ENCODE measurements around the gene HOXA3.

The HOXA3 gene

DNA sequence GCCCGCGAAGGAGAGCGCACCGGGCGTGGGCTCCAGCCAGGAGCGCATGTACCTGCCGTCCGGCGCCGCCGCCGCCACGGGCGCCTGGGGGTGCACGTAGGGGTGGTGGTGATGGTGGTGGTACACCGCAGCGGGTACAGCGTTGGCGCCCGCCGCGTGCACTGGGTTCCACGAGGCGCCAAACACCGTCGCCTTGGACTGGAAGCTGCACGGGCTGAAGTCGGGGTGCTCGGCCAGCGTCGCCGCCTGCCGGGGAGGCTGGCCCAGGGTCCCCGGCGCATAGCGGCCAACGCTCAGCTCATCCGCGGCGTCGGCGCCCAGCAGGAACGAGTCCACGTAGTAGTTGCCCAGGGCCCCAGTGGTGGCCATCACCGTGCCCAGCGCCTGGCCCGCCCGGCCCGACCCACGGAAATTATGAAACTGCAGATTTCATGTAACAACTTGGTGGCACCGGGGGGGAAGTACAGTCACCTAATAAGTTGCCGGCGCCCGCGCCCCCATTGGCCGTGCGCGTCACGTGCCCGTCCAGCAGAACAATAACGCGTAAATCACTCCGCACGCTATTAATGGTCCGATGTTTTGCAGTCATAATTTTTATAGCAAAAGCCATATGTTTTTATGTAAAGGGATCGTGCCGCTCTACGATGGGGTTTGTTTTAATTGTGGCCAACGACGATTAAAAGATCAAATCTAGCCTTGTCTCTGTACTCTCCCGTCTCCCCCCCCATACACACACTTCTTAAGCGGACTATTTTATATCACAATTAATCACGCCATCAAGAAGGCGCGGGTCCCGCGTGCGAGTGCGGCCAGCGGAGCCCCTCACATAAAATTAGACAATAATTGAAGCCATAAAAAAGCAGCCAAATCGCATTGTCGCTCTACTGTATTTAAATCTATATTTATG lies 13.0 kb upstream of the HOXA3 start, which contains the start of gene HOXA9:
Gene HOXA9 (minus strand): TSS at position 449 of the 907 bp plus-strand sequence. CDS start 80 bp downstream, at position 369.
- no peak for DNase-seq

DNA sequence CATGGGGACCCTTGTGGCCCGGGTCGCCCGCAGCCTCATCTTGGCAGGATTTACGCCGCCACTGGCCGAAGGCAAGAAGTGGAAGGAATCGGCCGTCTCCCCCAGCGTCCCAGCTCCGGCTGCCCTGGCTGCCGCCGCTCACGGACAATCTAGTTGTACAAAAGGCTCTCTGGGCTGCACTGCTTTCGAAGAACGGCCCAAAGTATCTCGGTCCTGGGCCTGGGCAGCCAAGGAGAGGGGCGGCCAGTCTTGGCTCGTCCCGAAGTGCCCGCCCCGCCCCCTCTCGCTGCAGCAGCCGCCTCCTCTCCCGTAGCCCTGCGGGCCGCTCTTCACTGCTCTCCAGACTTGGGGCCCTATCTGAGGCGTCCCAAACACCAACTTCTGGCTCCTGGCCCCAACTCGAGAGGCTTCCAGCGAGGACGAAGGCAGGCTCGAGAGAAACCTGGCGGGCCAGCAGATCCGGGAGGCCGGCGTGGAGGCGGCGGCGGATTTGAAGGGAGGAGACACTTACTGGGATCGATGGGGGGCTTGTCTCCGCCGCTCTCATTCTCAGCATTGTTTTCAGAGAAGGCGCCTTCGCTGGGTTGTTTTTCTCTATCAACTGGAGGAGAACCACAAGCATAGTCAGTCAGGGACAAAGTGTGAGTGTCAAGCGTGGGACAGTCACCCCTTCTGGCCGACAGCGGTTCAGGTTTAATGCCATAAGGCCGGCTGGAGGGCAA lies 12.1 kb upstream of the HOXA3 start:
- no peak for DNase-seq

DNA sequence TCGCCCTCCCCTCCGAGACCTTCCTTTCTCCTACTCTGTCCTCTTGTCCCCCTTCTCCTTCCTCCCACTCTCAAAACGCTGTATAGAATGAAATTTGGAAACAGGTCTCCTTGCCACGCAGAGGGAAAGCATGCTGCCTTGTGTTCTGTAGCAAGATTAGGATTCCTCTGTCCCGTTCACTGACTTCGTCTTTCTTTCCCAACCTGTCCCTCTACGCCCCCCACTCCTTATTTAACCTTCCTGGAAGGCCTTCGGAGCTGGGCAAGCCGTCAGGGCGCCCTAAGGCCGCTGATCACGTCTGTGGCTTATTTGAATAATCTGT lies 11.6 kb upstream of the HOXA3 start:
- no peak for DNase-seq

DNA sequence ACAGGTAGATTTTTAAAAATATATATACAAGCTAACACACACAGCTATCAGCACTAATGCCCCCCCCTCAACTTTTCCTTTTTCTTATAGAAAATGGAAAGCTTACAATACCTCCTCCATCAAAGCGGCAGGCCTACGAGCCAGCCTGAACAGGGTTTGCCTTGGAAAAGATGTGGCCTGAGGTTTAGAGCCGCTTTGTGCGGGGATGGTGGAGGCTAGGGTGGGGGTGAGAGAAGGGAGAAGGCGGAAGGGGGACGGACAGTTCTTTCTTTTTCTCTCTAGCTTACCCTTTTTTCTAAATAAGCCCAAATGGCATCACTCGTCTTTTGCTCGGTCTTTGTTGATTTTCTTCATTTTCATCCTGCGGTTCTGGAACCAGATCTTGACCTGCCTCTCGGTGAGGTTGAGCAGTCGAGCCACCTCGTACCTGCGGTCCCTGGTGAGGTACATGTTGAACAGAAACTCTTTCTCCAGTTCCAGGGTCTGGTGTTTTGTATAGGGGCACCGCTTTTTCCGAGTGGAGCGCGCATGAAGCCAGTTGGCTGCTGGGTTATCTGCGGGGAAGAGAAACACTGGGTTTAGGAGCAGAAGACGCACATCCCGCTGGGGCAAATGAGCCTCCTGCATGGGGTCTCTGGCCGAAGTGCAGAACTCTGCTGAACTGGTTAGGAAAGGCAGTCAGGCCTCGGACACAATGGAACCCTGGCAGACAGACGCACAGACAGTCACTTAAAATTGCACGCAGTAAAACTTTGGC lies 11.1 kb upstream of the HOXA3 start:
- no peak for DNase-seq

DNA sequence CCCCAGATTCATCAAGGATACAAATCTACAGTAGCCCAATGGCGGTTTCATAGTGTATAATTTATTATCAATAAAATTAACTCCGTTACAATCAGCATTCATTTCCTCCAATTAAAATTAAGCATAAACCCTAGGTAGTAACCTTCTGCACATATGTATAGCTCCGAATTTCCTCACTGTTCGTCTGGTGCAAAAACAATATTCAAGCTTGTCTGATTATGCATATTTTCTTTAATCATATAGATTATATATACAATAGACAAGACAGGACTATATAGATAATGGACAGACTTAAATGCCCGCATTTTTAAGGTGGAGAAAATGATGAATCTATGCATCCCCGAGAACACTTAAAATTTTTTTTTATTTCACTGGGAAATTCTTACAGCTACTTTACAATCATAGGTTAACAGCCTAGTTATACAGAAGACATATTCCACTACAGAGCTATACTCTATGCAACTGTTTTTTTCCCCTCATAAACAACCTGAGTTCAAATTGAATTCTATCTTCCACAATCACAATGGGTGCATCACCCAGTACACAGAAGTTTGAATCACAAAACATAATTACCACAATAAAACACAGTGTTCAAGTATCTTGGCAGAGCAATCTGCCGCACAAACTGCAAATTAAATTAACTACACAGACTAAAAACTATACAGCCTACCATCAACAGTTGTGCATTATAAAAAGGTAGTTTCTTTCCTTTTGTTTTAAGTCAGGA lies 10.3 kb upstream of the HOXA3 start:
- no peak for DNase-seq

DNA sequence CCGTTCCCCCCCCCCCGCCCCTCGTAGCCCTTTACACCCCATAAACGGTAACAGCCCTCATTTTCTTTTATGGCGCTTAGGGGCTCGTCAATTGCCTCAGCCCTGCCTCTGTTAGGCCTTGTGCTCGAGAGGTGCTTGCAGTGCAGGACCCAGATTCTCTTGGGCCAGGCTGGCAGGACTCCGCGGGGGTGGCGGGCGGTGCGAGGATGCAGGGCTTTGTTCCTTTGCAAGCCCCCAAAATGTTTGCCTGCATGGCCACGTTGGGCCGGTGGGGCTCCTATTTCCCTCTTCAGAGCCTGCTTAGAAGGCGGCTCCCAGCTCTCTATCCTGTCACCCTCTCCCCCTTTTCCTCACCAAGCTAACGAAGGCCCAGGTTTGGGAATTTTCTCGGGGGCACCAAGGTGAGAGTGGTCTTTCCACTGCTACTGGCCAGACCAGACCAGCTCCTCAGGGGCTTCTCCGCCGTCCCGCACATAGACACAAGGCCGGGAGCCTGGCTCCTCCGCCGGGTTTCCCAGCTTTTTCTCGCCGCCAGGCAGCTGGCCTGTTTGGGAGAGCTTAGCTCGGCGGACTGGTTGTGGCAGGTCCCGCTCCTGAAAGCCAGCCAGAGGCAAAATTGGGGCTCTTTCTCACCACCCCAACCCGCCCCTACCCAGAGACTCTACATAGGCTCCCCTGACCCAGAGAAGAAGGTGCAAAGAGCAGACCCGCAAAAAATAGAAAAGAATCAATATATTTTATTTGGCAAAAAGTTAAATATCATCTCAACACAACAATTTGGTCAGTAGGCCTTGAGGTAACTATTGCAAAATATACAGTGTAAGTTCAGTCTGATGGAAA lies 9.6 kb upstream of the HOXA3 start:
- no peak for DNase-seq

DNA sequence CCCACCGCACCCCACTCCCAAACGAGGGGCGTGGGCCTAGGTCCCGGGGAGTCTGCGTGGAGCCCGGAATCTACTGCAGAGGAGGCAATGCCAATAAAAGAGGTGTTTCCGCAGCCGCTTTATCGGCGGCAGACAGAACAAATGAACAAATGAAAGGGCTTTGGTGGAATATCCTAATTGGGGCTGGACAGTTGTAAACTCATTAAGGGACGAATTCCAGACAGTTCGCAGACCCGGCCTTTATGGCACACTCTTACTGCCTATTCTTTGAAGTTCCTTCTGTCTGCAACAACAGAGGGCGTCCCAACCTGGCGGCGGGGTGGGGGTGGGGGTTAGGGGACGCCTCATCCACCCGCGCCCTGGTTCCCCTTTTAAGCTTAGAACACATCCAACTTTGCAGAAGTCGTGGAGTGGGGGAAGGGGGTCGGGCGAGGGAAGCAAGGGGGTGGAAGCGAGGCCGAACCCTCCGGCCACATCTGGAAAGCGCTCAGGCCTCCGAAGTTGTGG lies 8.9 kb upstream of the HOXA3 start:
- no peak for DNase-seq

DNA sequence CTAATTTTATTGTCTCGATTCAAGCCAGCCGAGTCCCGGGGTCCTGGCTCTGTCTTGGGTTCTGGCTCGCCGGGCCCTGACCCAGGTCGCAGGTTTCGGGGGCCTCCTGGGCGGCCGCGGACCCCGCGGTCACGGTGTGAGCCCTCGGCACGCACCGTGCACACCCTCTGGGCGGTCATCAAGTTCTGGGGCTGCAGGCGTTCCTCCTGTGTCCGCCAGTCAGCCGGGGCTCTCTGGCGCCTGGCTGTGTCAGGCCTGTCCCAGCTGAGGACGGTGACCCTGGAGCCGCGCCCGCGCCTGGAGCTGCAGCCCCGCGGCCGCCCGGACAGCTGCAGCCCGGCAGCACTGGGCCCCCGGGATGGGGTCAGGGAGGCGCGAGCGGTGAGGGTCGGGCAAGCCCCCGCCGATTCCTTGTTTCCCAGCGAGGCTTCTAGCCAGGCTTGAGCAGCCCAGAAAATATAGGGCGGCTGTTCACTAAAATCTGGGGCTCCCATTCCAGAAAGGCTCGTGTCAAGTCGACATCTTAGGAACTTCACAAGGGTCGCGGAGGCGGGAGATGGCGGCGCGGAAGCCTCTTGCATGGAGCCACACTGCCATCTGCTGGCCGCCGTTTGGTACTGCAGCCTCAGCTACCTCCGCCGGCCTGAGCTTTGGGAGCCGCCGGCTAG lies 8.3 kb upstream of the HOXA3 start:
- peak; percentile 49 for DNase-seq

DNA sequence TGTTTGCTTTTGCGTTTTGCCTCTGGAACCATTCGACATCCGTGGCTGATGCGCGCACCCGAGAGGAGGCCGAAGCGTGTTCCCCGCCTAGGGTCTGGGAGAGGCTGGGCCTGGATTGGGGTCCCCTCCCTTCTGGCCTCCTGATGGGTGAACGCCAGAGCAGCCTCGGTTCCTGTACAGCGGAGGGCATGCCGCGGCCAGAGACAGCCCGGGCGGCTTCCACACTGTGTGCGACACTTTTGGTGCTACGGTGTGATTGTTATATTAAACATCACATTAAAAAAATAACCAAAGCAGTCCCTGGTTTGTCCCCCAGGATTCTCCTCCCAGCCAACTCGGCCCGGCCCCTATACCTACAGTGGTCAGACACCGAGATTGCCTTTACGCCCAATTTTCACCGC lies 7.8 kb upstream of the HOXA3 start:
- DNase-seq = no peak

DNA sequence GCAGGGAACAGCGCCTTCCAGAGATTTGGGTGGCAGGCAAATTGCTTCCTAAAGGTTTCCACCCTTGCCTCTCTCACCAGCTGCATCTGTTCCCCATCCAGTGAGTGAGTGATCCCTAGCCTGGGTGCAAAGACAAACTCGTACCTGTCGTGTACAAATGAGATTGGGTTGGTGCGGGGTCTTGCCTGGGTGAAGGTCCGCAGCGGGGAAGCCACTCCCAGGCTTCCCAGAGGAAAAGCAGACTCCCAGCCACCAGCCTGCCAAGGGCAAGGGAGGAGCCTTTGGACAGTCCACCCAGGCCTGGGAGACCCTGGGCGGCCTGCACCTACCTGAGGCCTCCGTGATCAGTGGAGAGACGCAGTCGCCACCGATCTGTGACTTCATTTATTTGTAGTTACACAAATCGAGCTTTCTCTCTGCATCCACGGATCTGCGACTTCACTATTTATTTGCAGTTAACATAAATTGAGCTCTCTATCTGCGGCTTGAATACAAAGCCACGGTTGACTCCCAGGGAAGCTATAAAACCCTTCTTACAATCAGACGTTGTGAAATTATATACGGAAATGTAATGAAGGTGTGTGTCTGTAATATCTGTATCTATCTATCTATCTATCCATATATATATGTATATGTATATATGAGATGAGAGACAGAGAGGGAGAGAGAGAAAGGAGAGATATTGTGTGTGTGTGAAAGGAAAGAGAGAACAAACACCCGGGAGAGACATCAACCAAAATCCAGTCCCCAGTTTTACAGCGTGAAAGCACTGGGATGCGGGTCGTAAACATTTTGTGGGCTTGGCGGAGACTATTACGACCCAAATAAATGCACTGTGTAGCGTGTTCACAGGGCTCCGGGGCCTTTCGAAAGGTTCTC lies 7.1 kb upstream of the HOXA3 start:
- no peak for DNase-seq

DNA sequence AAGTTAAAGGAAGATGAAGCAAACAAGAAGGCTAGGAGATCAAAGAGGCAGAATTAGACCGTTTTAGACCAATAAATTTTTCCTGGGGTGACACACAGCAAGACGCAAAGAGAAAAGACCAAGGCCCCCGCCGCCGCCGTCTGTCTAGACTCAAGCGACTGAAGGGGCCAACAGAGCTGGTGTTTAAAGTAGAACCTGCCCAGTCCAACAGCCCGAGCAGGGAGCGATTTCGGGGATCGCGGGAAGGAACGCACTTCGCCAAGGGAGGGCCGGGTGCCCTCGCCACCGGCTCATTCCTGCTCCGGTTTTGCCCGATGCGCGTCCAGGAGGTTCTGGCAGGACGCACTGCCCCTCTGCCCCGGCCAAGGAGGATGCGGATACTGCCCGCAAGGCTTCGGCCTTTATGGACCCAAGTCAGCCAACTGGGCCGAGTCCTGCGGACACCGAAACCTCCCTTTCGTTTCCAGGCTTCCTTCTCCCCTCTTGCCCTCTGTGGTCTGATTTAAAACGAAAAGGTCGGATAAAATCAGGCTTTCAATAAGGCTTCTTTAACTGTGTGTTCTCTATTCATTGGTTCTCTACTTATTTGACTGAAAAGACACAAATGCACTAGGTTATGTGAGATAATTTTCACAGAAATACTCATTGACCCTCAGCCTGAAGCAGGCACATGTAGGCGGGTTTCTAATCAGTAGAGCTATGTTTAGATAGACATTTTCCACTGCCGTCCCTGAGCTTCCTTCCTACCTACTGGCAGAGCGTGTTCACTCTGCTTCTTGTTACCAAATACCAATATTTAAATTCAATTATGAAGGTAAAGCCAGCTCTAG lies 6.3 kb upstream of the HOXA3 start:
- DNase-seq = no peak

DNA sequence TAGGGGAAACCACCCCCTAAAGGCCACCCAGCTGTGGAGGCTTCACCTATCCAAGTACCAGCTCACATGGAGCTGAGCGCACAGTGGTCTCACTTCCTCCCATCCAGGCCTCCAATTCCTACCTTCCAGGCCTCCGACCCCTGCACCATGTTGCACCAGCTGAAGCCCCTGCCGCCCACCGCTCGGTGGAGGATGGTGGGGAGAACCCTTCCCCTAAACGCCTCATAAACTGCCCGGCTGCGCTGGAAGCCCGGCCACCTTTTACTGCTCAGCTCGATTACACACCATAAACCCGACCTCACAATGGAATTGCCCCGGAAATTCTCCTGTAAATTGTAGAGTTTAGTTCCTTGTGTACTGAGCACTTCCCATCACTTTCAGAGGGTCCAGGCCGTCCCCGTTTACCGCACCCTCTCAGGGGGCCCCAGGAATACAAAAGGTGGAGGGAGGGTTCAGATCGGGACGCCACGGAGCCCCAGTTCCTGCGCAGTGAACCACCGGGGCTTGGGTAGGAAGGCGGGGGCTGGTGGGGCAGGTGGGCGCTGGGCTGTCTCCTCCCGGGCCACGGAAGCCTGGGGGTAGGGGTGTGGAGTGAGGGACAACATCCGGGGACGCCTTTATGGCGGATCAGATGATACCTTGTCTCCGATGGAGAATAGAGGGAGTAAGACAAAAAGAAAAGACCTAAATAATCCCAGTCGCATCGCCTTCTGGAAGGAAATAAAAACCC lies 5.5 kb upstream of the HOXA3 start:
- no peak for DNase-seq

- no peak for DNase-seq
These were observed 4.7 kb upstream of the HOXA3 start for GRCh38 chr7:27156916-27157701.

DNA sequence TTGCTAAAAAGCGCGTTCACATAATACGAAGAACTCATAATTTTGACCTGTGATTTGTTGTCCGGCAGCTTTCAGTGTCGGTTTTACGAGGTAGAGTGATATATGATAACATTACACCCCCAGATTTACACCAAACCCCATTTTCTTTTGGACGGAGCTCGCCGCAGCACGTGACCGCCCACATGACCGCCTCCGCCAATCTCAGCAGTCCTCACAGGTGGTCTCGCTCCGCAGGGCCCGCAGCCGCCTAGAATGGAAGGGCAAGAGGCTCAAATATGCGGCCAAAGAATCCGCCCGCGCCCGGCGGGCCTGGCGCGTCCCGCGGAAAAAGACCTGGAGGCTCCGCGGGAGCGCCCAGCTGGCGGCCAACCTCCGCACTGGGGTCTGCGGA lies 4.1 kb upstream of the HOXA3 start, which contains the start of gene HOXA7:
Gene HOXA7 (minus strand): TSS at position 168 of the 391 bp plus-strand sequence. CDS start 130 bp downstream, at position 38.
- DNase-seq = no peak

DNA sequence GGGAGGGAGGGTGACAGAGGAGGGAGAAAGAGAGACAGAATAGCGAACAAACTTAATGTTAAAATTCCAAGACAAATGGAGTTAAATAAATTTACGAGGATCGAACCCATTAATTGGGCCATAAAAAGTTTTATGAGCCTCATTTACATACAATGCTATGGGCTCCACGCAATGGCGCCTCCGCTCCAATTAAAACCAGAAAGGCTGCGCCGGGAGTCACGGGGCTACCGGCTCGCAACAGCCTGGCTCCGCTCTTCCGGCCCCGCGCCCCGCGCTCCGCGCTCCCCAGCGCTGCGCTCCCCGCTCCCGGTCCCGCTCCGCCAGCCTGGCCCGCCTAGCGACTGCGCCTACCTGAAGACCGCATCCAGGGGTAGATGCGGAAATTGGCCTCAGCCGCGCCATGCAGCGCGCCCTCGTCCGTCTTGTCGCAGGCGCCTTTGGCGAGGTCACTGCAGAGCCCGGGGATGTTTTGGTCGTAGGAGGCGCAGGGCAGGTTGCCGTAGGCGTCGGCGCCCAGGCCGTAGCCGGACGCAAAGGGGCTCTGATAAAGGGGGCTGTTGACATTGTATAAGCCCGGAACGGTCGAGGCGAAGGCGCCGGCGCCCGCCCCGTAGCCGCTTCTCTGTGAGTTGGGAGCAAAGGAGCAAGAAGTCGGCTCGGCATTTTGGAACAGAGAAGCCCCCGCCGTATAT lies 3.6 kb upstream of the HOXA3 start:
- no peak for DNase-seq

DNA sequence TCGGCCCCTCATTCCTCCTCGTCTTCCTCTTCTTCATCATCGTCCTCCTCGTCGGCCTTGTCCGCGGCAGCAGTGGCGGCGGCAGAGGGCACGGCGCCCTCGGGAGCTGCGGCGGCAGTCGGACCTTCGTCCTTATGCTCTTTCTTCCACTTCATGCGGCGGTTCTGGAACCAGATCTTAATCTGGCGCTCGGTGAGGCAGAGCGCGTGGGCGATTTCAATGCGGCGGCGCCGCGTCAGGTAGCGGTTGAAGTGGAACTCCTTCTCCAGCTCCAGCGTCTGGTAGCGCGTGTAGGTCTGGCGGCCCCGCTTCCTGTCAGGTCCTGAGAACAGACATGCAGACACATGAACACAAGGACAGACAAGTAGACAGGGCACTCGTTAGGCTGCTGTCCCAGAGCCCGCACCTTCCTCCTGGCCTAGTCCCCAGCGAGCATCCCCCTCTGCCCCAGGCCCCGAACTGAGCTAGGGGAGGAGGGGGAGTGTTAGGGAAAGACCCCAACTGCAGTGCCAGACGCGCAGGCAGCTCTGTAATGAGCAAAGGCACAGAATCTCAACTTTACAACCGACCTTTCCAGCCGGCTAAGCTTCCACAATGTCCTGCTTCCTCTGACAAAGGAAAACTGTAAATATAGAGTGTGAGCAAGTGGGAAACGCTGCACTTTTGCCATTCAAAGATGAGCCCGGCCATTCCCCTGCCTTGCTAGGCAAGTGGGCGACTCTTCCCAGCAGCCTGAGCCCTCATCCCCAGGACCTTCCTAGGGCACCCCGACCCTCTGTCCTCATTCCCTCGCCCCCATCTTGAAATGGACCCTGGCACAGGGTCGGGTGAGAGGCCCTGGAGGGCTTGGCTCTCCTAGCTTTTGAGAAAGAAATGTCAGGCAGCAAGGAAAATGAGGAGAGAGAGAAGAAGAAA lies 2.8 kb upstream of the HOXA3 start:
- DNase-seq = no peak

Data from DMS79 (cell line).